Spinal cord (tissue), 10 donors: ENCODE data around the gene NCOA3. TPM values are rescaled to one million over a fixed set of nuclear protein-coding genes. Genes with fewer than 3 reads are reported as not detected.

ENCODE experiments used
- DNase-seq, 6 donors: peaks; one replicate each; pipeline versions ENCODE4 v3.0.0 to v3.0.0-alpha.2; 2013 to 2015; ENCODE audit warnings: low spot score in 6 of 6, low read depth in 4 of 6
- H3K27ac ChIP-seq: one replicate; pipeline ENCODE4 v1.5.1; 2013; ENCODE audit warnings: low read depth, low read length, control low read depth
- H3K27me3 ChIP-seq: one replicate; pipeline ENCODE4 v1.6.1; 2013; ENCODE audit warnings: low read length; ENCODE audit not compliant: control insufficient read depth, insufficient read depth
- H3K36me3 ChIP-seq: one replicate; pipeline ENCODE4 v1.6.1; 2013; ENCODE audit warnings: low read length; ENCODE audit not compliant: control insufficient read depth, insufficient read depth
- H3K4me1 ChIP-seq: one replicate; pipeline ENCODE4 v1.6.1; 2013; ENCODE audit warnings: low read length; ENCODE audit not compliant: control insufficient read depth, insufficient read depth
- H3K4me3 ChIP-seq: one replicate; pipeline ENCODE4 v1.5.1; 2013; ENCODE audit warnings: low read depth, low read length, control low read depth
- H3K9me3 ChIP-seq: one replicate; pipeline ENCODE4 v1.6.1; 2013; ENCODE audit warnings: low read length; ENCODE audit not compliant: control insufficient read depth, insufficient read depth
- WGBS: methylation state at CpG from one replicate; pipeline ENCODE4 v1.1.5; 2013; ENCODE audit warnings: missing lambda C conversion rate; ENCODE audit not compliant: insufficient coverage; 5-methylcytosine and 5-hydroxymethylcytosine counted together
- polyA plus RNA-seq, 2 donors: library from polyadenylated mRNA; unstranded; fragments of 120-200 nt; gene quantifications; one replicate each; pipeline ENCODE4 v1.2.1, GENCODE V29; 2013; ENCODE audit not compliant: insufficient read length in 2 of 2
- total RNA-seq, 2 donors: library from RNA; depleted of rRNA in 1 of 2; stranded (reverse); fragments of 120-200 nt in 1 of 2; fragments of >200 nt in 1 of 2; gene quantifications; one replicate each; pipeline versions ENCODE4 v1.2.3 to v1.2.4, GENCODE V29; 2013 to 2014
- donor health status: healthy.

NCOA3 gene
- total and polyA plus RNA-seq, 4 donors = 23.0 to 43.7 (median 33.4) TPM

DNA sequence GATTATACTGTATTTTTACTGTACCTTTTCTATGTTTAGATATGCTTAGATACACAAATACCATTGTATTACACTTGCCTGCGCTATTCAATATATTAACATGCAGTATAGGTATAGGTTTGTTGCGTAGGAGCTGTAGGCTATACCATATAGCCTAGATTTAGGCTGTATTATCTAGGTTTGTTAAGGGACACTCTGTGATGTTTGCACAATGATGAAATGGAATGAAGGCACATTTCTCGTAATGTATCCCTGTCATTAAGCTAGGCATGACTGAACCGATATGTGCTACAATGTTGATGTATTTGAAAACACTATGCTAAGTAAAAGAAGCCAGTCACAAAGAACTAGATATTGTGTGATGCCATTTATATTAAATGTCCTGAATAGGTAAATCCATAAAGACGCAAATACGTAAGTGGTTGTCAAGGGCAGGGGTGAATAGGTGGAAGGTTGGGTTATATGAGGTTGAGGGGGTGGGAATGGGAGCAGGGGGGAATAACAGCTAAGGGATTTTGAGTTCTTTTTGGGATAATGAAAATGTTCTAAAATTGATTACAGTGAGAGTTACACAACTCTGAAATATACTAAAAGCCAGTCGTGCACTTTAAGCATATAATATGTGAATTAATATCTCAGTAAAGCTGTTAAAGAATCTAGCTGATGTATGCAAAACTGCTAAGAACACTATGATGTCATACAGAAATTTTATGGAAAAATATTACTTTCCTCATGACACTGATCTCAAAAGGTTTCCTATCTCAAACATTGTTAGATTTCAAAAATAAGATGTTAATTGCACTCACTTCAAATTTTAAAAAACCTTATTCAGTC is 97.4 kb downstream of the NCOA3 start:
- peaks cover 2% of the 10 kb centered on the region for H3K36me3 ChIP-seq
- 100% methylated on average over 3 of the region's 7 CpGs for WGBS
- no peaks in the 10 kb centered on the region for H3K27me3 ChIP-seq
- no peak overlapping the region for H3K4me3 ChIP-seq
- no peaks in the 10 kb centered on the region for H3K9me3 ChIP-seq
- H3K27ac ChIP-seq = no peak overlapping the region
- H3K4me1 ChIP-seq = no peaks in the 10 kb centered on the region
- DNase-seq = no peak

DNA sequence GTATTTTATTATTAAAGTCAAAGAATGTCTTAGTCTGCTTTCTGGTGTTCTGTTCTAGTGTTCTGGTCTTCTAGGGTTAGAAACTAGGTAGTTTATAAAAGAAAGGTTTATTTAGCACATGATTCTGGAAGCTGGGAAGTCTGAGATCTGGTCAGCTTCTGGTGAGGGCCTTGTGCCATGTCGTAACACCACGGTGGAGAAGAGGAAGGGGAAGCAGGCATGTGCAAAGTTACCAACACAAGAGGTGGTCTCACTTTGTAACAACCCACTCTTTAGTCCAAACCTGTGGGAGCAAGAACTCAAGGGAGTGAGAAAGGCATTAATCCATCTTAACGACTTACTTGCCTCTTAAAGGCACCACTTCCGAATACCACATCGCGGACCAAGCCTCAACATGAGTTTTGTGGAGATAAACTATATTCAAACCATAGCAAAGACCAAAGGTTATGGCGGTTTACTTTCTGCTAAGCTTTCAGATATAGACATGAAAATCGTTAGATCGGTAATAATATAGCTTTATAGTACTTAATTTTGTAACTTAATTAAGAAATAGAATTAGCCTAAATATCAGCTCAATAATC is 99.4 kb downstream of the NCOA3 start:
- Histone ChIP-seq H3K27ac (no peak overlapping the region), H3K4me1 (no peaks in the 10 kb centered on the region), H3K36me3 (no peaks in the 10 kb centered on the region), H3K4me3 (no peak overlapping the region), H3K27me3 (no peaks in the 10 kb centered on the region), H3K9me3 (no peaks in the 10 kb centered on the region)
- DNase-seq = no peak
- no CpG with 5 or more reads among the region's 9 CpGs for WGBS

DNA sequence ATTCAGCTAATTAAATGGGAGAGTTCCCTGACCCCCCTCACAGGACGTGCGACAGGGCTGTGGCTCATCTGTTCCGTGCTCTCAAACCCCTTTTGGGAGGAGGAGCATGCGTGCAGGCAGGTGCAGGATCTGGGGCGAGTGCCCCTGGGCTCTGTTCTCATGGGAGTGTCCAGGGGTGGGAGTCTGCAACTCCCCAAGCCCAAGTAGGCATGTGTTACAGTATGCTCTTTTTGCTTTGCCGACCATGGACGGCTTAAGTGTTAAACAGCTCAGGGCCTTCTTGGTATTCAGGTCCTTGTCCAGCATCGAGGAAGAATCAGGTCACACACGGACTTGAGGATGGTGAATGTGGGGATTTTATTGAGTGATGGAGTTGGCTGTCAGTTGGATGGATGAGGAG is 101.6 kb downstream of the NCOA3 start:
- Histone ChIP-seq H3K36me3 (no peaks in the 10 kb centered on the region), H3K9me3 (no peaks in the 10 kb centered on the region), H3K27me3 (no peaks in the 10 kb centered on the region), H3K4me1 (no peaks in the 10 kb centered on the region), H3K27ac (no peak overlapping the region), H3K4me3 (no peak overlapping the region)
- WGBS = 78% methylated on average over 8 of the region's 9 CpGs
- no peak for DNase-seq

DNA sequence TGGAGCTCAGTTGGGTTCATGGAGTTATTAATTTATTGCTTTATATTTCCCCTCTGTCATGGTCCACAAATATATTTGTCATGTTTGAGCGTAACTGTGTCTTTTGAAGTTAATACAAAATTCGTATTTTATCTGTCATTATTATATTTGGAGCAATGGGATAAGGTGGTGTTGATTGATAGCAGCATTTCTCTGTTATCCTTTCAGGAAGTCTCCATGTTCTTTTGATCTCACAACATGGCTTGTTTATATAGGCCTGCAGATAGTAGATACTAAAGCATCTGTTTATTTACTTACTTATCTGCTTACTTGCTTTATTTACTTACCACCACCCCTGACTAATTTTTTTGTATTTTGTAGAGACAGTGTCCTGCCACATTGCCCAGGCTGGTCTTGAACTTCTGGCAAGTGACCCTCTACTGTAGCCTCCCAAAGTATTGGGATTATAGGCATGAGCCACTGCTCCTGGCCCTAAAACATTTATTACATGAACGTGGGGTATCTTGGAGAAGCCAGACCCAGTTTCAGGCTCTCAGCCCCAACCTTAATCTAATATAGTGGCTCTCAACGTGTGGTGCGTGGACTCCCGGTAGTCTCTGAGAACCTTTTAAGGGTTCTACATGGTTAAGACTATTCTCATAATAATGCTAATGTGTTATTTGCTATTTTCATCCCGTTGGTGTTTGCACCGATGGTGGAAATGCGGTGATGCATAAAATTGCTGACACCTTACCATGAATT is 104.2 kb downstream of the NCOA3 start:
- 86% methylated on average over 3 of the region's 9 CpGs for WGBS
- no peak overlapping the region for H3K27ac ChIP-seq
- DNase-seq = no peak
- no peaks in the 10 kb centered on the region for H3K4me1 ChIP-seq
- H3K4me3 ChIP-seq = no peak overlapping the region
- H3K27me3 ChIP-seq = no peaks in the 10 kb centered on the region
- no peaks in the 10 kb centered on the region for H3K9me3 ChIP-seq
- no peaks in the 10 kb centered on the region for H3K36me3 ChIP-seq

DNA sequence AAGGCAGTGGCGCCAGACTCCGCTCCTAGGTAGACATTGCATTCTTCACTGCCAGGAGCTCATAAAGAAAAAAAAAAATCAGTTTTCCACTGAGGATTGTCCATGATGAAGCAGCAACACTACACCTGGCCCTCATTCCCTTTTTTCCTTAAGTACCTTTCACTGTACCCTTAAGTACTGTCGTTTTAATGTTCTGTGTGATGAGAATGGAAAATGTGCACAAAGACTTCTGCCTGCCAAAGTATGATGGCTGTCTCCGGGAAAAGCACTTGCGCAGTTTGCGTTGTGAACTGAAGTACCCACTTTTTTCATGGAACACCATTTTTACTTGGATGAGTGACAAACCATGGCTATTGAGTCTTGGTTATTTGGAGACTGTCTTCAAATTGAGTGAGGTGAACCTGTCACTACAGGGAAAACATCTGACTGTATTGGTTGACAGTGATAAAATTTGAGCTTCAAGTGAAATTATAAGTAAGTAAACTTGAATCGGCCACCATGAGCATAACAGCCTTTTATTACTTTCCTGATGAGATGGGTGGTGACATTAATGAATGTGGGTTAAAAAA is 104.8 kb downstream of the NCOA3 start:
- no peaks in the 10 kb centered on the region for H3K36me3 ChIP-seq
- DNase-seq = peak in 1 of 6 donors; percentile 62
- H3K9me3 ChIP-seq = no peaks in the 10 kb centered on the region
- no peaks in the 10 kb centered on the region for H3K4me1 ChIP-seq
- WGBS = 94% methylated on average over 2 of the region's 7 CpGs
- H3K27me3 ChIP-seq = no peaks in the 10 kb centered on the region
- no peak overlapping the region for H3K4me3 ChIP-seq
- H3K27ac ChIP-seq = no peak overlapping the region

DNA sequence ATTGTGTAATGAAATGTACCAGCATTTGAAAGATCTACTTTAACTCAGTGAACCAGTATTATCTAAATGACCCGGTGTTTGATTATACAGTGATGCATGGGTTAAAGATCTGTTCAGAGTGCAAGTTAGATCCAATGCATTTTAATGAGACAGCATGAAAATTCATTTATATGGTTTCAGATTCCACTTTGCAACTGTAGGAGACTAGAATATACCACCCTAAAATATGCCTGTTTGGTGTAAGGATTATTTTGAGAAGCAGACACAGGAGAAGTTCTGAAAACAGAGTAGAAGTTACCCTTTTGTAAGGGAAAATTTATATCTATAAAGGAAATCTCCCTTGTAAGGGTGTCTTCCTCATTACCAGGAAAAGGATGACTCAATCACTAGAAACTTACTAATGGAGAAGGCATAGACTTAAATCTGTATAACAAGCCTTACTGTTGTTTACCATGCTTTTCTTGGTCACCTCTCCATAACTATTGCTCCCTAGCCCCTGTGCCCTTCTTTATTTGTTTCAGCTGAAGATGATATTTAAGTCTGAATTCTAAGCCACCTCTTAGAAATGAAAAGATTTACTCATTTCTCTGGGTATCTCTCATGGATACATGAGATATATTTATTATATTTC is 105.4 kb downstream of the NCOA3 start:
- Histone ChIP-seq H3K36me3 (no peaks in the 10 kb centered on the region), H3K27ac (no peak overlapping the region), H3K4me1 (no peaks in the 10 kb centered on the region), H3K9me3 (no peaks in the 10 kb centered on the region), H3K4me3 (no peak overlapping the region), H3K27me3 (no peaks in the 10 kb centered on the region)
- no peak for DNase-seq
- WGBS = no CpG with 5 or more reads among the region's 1 CpG

DNA sequence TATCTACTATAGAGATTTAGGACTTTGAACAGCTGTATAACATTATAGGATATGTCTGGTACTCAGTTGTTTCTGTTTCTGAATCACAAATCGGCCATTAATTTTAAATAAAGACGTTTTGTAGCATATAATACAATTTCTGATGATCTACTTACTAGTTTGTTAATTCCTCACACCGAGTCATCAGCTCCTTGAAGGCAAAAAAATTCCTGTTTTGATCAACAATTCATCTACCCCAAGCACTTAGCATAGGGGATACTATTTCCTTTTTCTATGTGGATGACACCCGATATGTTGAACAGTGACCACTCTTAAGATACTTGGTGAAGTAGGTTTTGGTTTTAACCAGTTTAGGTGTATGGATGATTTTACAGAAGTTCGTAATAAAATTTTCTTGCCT is 107.3 kb downstream of the NCOA3 start:
- Histone ChIP-seq H3K27me3 (no peaks in the 10 kb centered on the region), H3K4me3 (no peak overlapping the region), H3K9me3 (no peaks in the 10 kb centered on the region), H3K4me1 (no peaks in the 10 kb centered on the region), H3K36me3 (no peaks in the 10 kb centered on the region), H3K27ac (no peak overlapping the region)
- WGBS = no CpG with 5 or more reads among the region's 5 CpGs
- no peak for DNase-seq

DNA sequence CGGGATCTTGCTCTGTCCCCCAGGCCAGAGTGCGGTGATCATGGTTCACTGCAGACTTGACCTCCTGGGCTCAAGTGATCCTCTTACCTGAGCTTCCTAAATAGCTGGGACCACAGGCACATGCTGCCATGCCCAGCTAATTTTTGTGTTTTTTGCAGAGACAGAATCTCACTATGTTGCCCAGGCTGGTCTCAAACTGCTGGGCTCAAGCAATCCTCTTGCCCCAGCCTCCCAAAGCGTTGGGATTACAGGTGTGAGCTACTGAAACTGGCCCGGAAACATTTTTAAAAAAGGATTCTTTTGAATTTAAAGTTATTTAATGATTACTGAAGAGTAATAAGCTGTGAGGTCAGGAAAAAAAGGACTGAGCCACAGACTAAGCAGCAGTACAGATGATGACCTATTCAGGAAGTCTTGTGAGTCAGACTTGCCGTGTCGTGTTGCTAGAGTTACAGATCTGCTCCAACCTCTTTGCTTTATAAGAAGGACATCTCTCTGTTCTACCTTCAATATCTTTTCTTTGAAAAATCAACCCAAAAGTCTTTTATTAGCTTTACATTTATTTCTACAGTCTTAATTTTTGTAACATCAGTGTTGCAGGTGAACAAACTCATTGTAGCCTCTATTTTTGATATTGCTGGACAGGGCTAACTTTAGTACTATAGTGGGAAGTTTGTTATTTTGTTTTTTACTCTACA is 108.7 kb downstream of the NCOA3 start:
- no peaks in the 10 kb centered on the region for H3K4me1 ChIP-seq
- DNase-seq = no peak
- no peaks in the 10 kb centered on the region for H3K27me3 ChIP-seq
- 100% methylated on average over 3 of the region's 6 CpGs for WGBS
- H3K36me3 ChIP-seq = no peaks in the 10 kb centered on the region
- no peak overlapping the region for H3K4me3 ChIP-seq
- H3K27ac ChIP-seq = no peak overlapping the region
- no peaks in the 10 kb centered on the region for H3K9me3 ChIP-seq

DNA sequence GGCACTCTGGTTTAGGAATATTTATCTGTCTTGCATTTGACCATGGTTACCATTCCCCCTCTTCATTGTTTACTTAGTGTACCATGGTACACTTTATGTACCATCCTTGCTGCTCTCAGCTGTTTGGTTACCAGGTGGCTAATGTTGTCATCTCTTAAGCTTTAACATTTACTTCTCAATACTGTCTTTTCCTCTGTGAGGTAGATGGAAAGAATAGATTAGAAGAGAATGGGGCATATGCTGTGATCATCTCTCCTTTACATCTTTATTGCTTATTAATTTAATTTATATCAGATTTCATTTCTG is 109.2 kb downstream of the NCOA3 start:
- Histone ChIP-seq H3K36me3 (no peaks in the 10 kb centered on the region), H3K27ac (no peak overlapping the region), H3K4me3 (no peak overlapping the region), H3K9me3 (no peaks in the 10 kb centered on the region), H3K27me3 (no peaks in the 10 kb centered on the region), H3K4me1 (no peaks in the 10 kb centered on the region)
- DNase-seq = no peak
